ENCODE results near the gene AGAP1.
"Not testable (repeated sequence)": the region's sequence is repeated elsewhere in the genome, so short reads cannot be mapped to it uniquely, and the experiment has no call there.

AGAP1 gene

GRCh38 chr2:235936493-235936892, 442.6 kb downstream of the AGAP1 start:
- DNase-seq = no peak

DNA sequence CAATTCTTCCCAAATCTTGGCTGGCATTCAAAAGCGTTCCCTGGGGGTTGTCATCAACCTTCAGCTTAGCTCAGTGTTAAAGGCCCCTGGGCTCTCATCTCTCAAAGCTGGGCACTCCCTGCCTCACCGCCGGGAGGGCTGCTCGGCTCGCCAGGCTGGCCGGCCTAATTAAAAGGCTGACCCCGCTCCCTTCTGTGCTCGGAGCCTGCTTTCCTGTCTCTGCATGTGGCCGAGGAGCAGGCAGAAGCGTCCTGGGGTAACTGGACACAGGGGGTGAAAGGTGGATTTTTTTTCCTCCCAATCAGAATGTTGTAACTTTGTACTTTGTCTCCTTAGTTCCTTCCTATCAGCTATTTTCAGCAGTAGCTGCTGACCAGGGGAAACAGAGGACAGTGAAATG, 443.2 kb downstream of the AGAP1 start:
- DNase-seq = no peak

DNA sequence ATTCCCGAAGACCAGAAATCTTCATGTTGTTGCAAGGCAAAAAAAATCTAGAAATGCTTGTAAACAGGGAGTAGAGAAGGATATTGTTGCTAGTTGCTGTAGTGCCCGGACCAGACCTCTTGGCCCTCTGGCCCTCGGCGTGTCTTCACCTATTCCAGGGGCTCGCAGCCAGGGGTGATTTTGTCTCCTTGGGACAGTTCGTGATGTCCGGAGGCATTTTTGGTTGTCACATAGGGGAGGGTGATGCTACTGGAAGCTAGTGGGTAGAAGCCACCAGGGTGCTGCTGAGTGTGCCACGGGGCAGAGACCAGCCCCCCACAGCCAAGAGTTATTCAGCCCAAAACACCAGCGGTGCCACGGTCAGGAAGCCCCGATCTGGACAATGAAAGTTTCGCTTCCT, 443.7 kb downstream of the AGAP1 start:
- no peak for DNase-seq

- DNase-seq = no peak
Measured at GRCh38 chr2:235937936-235938335, 444.1 kb downstream of the AGAP1 start.

GRCh38 chr2:235938611-235939010, 444.8 kb downstream of the AGAP1 start:
- DNase-seq = no peak

- DNase-seq = no peak
Measured at GRCh38 chr2:235939471-235939870, 445.6 kb downstream of the AGAP1 start.

DNA sequence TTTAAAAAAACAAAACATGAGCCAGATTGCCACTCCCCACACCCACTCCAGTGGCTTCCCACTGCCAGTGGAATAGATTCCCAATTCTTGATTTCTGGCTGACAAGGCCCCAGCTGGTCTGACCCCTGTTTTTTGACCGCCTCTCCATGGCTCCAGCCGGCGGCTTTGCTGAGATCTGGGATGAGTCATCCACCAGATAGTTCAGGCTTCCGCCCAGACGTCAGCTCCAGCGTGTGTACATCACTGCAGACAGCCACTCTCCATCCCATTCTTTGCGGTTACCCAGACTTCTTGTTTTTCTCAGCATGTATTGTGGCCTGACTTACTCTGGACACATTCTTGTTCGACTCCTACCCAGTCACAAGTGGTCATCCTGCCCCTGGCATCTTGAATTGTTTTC, 446.5 kb downstream of the AGAP1 start:
- DNase-seq = no peak

DNA sequence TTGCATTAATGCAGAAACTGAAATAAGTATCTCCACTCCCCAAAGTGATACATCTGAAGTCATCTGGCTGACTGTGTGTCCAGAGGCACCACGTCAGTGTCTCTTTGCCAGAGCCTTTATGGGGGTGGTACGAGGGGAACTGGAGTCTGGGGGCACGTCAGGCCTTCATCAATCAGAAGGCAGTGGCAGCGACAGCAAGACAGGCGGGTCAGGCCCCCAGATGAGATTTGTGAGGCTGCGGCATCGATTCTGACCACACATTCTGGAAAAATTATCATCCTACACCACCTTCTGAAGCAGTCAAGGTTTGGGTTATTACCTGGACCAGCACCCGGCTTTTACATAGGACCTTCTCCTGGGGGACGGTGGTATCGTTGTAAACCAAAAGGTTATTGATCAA, 450.7 kb downstream of the AGAP1 start:
- DNase-seq = no peak

DNA sequence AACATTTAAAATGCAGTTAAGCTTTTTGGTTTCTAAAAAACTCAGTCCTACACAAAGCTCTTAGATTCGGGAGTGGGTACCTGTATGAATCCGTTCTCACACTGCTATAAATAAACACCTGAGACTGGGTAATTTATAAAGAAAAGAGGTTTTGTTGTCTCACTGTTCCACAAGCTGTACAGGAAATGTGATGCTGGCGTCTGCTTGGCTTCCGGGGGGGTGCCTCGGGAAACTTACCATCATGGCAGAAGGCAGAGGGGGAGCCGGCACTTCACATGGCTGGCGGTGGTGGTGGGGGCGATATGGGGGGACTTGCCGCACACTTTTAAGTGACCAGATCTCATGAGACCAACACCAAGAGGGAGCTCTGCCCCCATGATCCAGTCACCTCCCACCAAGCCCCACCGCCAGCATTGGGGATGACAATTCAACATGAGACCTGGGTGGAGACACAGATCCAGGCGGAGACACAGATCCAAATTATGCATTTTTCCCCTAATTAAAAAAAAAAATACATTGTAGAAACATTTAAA, 451.8 kb downstream of the AGAP1 start:
- DNase-seq = no peak

DNA sequence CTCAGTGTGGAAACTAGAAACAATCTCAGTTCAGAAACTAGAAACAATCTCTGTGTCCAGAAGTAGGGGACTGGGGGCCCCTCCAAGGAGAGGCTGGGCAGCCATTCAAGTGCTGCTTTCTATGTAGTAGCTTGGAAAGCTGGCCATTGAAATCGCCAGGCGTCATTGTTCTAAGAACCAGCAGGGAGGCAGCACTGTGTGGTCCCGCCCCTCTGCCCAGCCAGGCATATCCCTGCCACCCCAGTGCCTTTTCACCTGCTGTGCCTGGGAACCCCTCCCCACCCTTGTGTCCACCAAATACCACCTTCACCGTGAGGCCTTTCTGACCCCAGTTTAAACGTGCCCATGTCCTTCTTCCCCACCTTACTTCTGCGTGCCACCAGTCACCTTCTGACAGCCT, 452.7 kb downstream of the AGAP1 start:
- no peak for DNase-seq

GRCh38 chr2:235947055-235947454, 453.2 kb downstream of the AGAP1 start:
- not testable (repeated sequence) for DNase-seq

DNA sequence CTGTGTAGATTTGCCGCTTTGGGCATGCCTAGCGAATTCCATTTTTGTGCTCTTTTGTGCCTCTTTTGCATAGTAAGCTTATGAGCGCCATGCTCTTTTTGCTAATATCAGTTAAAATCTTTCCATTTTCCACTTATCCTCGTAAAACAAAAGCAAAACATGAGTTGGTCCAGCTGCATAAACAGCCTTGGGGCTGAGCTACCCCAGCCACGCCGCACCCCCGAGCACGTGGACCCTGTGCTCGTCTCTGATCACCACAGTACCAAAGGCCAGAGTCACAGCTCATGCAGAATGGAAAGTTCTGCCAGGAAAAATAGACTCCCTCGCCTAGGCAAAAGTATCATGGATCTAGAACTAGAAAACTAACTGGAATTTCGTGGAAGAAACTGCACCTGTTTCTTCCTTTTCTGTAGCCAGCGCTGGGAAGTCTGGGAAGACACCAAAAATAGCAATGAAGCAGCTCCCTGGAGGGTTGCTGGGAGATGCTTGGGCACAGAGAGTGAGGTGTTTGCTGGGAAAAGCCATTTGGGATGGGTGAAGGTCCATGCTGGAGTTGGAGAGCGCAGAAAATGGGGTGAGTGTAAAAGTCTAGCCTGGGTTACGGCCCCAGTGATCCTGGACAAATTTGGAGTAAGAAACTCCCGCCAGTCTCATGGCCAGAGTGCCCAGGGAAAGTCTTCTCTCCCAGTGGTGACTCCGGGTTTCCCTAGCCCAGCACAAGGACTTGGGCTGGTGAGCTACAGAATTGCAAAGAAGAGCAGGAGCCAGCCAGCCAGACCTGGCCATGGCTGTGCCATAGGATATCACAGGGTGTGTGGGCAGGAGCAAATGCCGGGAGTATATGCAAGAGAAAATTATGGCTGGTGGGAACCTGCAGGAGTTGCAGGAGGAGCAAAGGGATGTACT, 456.0 kb downstream of the AGAP1 start:
- DNase-seq = no peak

GRCh38 chr2:235950473-235950809, 456.6 kb downstream of the AGAP1 start:
- DNase-seq = no peak

GRCh38 chr2:235951493-235951892, 457.6 kb downstream of the AGAP1 start:
- no peak for DNase-seq

DNA sequence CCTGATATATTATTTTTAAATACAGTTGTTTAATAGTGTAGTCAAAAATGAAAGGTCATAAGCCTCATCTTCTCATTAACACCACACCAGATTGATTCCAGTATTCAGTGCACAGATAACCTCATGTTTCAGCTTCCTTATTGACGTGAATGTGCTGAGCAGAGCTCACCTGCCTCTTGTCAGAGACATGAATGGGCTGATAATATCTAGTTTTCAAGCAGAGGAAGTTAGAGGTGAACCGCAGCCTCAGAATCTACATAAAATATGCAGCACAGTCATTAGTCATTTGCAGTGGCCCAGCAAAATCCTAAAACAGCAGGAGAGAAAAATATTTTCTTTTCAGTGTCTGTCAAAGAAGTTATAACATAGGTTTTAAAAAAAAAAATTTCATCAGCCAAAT, 458.1 kb downstream of the AGAP1 start:
- no peak for DNase-seq

DNA sequence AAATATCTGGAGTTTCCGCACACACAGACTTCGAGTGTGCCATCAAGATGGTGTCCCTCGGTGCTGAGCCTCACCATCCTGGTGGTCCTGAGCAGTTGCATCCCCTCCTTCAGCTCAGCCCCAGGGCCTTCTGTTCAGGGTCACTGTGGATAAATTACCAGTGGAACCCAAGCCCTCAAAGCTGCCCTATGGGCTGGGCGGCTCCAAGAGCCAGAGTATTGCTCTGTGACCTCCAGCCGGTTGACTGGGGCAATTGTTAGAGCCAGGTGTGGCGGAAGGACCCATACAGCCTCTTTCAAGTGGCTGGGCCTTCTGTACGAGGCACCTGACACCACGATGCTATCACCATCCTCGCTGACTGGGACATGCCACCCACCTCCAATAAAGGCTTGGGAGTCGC, 458.9 kb downstream of the AGAP1 start:
- DNase-seq = no peak

- no peak for DNase-seq
Measured at GRCh38 chr2:235954281-235954680, 460.4 kb downstream of the AGAP1 start.

- no peak for DNase-seq
Measured at GRCh38 chr2:235954888-235955480, 461.1 kb downstream of the AGAP1 start.

GRCh38 chr2:235955664-235956063, 461.8 kb downstream of the AGAP1 start:
- DNase-seq = no peak

DNA sequence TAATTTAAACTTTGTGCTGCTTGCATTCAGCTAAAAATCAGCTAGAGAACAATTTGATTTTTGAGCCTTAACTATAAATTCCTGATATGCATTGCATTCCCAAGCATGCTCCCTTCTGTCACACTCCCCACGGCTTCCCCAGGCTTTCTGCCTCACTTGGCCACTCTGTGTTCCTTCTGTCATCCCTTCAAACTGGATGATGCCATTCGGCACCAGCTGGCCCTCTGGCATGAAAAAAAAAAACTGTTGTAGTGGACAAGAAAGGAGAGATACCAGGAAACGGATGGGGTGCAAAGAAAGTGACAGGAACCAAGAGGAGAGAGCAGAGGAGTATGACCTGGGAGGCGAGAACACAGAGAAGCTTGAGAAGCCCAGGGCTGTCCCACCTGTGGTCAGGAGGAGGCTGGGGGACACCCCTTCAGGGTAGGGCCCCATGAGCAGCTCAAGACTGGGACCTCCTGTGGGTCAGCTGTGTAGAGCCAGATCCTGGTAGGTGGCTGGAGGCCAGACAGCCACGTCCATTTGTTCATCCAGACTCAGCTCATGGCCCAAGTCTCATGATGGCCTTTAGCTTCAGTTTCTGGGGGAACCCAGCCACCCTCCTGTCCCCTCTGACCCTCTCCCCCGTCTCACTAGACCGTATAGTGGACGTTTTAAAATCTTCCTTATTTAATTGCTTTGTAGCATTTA, 462.6 kb downstream of the AGAP1 start:
- DNase-seq = no peak

- no peak for DNase-seq
Measured at GRCh38 chr2:235957251-235957650, 463.4 kb downstream of the AGAP1 start.

DNA sequence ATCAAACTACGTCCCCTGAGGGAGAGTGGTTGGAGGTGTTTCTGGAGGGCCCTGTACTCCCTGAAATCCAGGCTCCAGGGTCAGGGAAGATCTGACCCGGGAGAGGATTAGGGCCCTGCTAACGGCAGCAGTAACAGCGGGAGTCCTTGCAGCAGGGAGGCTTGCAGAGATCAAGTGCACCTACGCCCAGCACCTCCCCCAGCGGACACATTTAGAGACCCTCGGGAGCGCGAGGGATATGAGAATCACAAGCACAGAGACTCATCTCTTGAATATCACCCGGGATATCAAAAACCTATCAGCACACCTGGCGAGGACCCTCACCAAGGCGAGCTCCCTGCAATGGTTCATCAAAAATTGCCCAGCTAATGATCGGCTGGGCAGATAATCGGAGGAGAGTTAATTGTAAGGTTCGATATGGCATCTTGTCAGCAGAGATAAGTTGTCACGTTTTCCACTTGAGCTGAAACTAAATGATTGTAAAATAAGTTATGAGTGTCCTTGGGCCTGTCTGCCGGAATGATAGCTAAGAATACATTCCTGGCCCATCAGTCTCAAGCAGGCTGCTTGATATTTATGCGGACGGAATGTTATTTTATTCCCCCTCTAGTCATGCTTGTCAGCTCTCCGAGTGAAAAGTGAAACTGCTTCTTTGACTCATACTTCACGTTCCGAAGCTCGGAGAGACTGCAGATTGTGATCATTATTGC, 464.5 kb downstream of the AGAP1 start:
- DNase-seq = peak; percentile 37

GRCh38 chr2:235958931-235959410, 465.1 kb downstream of the AGAP1 start:
- DNase-seq = no peak

Measured in kidney glomerular epithelial cell (primary cell).